SU-DHL-6 (cell line): Measurements from ENCODE around the gene KLHDC3.

Experiments
- H2AFZ ChIP-seq: fragments of 200-600 bp; sonication (generic); 2 replicates; pipeline ENCODE4 v1.6.1; 2014; ENCODE audit warnings: low read depth, mild to moderate bottlenecking, moderate library complexity, mixed read lengths, antibody characterized with exemption, low read length; ENCODE audit not compliant: severe bottlenecking
- H3F3A ChIP-seq: fragments of 200-600 bp; shearing (Covaris generic); 2 replicates; pipeline ENCODE4 v1.6.0; 2016; ENCODE audit warnings: antibody characterized with exemption, mild to moderate bottlenecking; ENCODE audit not compliant: insufficient read depth
- H3K27ac ChIP-seq: fragments of 200-600 bp; sonication (generic); 2 replicates; pipeline ENCODE4 v1.5.1; 2016; ENCODE audit warnings: low read depth, mild to moderate bottlenecking, low read length, moderate library complexity, mixed read lengths
- H3K27me3 ChIP-seq: fragments of 200-600 bp; sonication (generic), shearing (Covaris generic); 2 replicates; pipeline ENCODE4 v1.6.0; 2014; ENCODE audit warnings: mild to moderate bottlenecking, low read length
- H3K36me3 ChIP-seq: fragments of 200-600 bp; sonication (generic); 2 replicates; pipeline ENCODE4 v1.6.1; 2014; ENCODE audit warnings: mild to moderate bottlenecking, low read length, mixed read lengths
- H3K4me2 ChIP-seq: fragments of 300-600, 200-600 bp; shearing (Covaris generic), sonication (generic); 2 replicates; pipeline ENCODE4 v1.6.0; 2014; ENCODE audit warnings: low read length, low read depth, mild to moderate bottlenecking; ENCODE audit not compliant: poor library complexity, severe bottlenecking
- H3K4me3 ChIP-seq: fragments of 200-600 bp; sonication (generic); 2 replicates; pipeline ENCODE4 v1.5.1; 2014; ENCODE audit warnings: antibody characterized with exemption, low read length, mild to moderate bottlenecking, mixed read lengths; ENCODE audit not compliant: insufficient read depth, poor library complexity, severe bottlenecking
- H3K79me2 ChIP-seq: fragments of 200-600 bp; sonication (generic); 2 replicates; pipeline ENCODE4 v1.6.1; 2014; ENCODE audit warnings: mild to moderate bottlenecking, low read length, moderate library complexity; ENCODE audit not compliant: insufficient read depth
- H3K9ac ChIP-seq: fragments of 200-600 bp; sonication (generic); 2 replicates; pipeline ENCODE4 v1.7.0; 2014; ENCODE audit warnings: mild to moderate bottlenecking, low read length
- H3K9me2 ChIP-seq: fragments of 200-600 bp; sonication (generic); replicated peaks from 2 replicates; pipeline ENCODE4 v1.6.1; 2014; ENCODE audit warnings: low read length; ENCODE audit not compliant: insufficient read depth
- H3K9me3 ChIP-seq: fragments of 200-600 bp; sonication (generic); 2 replicates; pipeline ENCODE4 v1.6.1; 2014; ENCODE audit warnings: low read length, mixed read lengths; ENCODE audit not compliant: insufficient read depth
- H4K20me1 ChIP-seq: fragments of 200-600 bp; sonication (generic); 2 replicates; pipeline ENCODE4 v1.6.1; 2014; ENCODE audit warnings: low read depth, mild to moderate bottlenecking, antibody characterized with exemption, low read length, moderate library complexity, mixed read lengths
- CTCF ChIP-seq: fragments of 200-600 bp; sonication (generic); IDR thresholded peaks from one replicate; pipeline ENCODE4 v1.5.1; 2017; ENCODE audit warnings: antibody characterized with exemption, mild to moderate bottlenecking, low read length, moderate library complexity; ENCODE audit not compliant: insufficient read depth, poor library complexity, severe bottlenecking
- EZH2phosphoT487 ChIP-seq: fragments of 200-600 bp; sonication (generic), shearing (Covaris generic); conservative IDR thresholded peaks from 2 replicates; pipeline ENCODE4 v1.6.1; 2018; ENCODE audit warnings: mild to moderate bottlenecking, antibody characterized with exemption, low read length, moderate library complexity, mixed read lengths

KLHDC3 gene

GRCh38 chr6:43020847-43021246, 6.8 kb downstream of the KLHDC3 start:
- peak overlapping the region; percentile 71 for H2AFZ ChIP-seq
- peaks cover 10% of the 10 kb centered on the region for H3K36me3 ChIP-seq
- no peaks in the 10 kb centered on the region for H3K27me3 ChIP-seq
- peak overlapping the region; percentile 85 for H3K27ac ChIP-seq
- no peaks in the 10 kb centered on the region for H3K9me2 ChIP-seq
- TF ChIP-seq EZH2phosphoT487 (no peak), CTCF (no peak)
- no peaks in the 10 kb centered on the region for H4K20me1 ChIP-seq
- H3K9me3 ChIP-seq = no peaks in the 10 kb centered on the region
- peak overlapping the region; percentile 91 for H3K9ac ChIP-seq
- H3K4me3 ChIP-seq = peak overlapping the region; percentile 93
- peak overlapping the region; percentile 66 for H3K4me2 ChIP-seq
- peaks cover 20% of the 10 kb centered on the region for H3F3A ChIP-seq
- H3K79me2 ChIP-seq = peaks cover 47% of the 10 kb centered on the region

- Histone ChIP-seq H3K79me2 (peaks cover 41% of the 10 kb centered on the region), H4K20me1 (no peaks in the 10 kb centered on the region), H2AFZ (peak within 1 kb of the TSS; percentile 71), H3F3A (peaks cover 24% of the 10 kb centered on the region), H3K9me2 (no peaks in the 10 kb centered on the region), H3K27me3 (no peaks in the 10 kb centered on the region), H3K9me3 (no peaks in the 10 kb centered on the region), H3K9ac (peak within 1 kb of the TSS; percentile 91), H3K4me2 (peak within 1 kb of the TSS; percentile 66), H3K4me3 (peak within 1 kb of the TSS; percentile 93), H3K36me3 (peaks cover 14% of the 10 kb centered on the region), H3K27ac (peak within 1 kb of the TSS; percentile 85)
- TF ChIP-seq CTCF = no peak
These were observed 7.4 kb downstream of the KLHDC3 start, which contains the start of gene RRP36 for GRCh38 chr6:43021270-43022047. RRP36 (plus strand) TSS chr6:43021623; CDS start chr6:43021655, 32 bp downstream.

- Histone ChIP-seq H2AFZ (no peak overlapping the region), H3K9me3 (no peaks in the 10 kb centered on the region), H3K27ac (no peak overlapping the region), H3F3A (peaks cover 17% of the 10 kb centered on the region), H4K20me1 (no peaks in the 10 kb centered on the region), H3K4me3 (no peak overlapping the region), H3K4me2 (no peak overlapping the region), H3K9me2 (no peaks in the 10 kb centered on the region), H3K9ac (no peak overlapping the region), H3K79me2 (peaks cover 35% of the 10 kb centered on the region), H3K36me3 (peaks cover 35% of the 10 kb centered on the region), H3K27me3 (no peaks in the 10 kb centered on the region)
- TF ChIP-seq CTCF (no peak), EZH2phosphoT487 (no peak)
These were observed 10.4 kb downstream of the KLHDC3 start for GRCh38 chr6:43024436-43024835.
